Raji (cell line): Measurements from ENCODE around the gene PGP.

Experiments
- POLR2A ChIP-seq: IDR thresholded peaks from 2 replicates; pipeline ENCODE4 v1.6.1; 2011; ENCODE audit warnings: low read depth, low read length, control low read depth; ENCODE audit not compliant: insufficient read depth

Gene PGP

GRCh38 chr16:2199095-2199494 lies 15.5 kb downstream of the PGP start:
- no peak for TF ChIP-seq POLR2A

GRCh38 chr16:2198283-2198682 lies 16.4 kb downstream of the PGP start:
- no peak for TF ChIP-seq POLR2A

GRCh38 chr16:2197765-2198164 lies 16.9 kb downstream of the PGP start:
- no peak for TF ChIP-seq POLR2A

GRCh38 chr16:2196981-2197511 lies 17.6 kb downstream of the PGP start:
- no peak for TF ChIP-seq POLR2A

GRCh38 chr16:2196162-2196980 lies 18.3 kb downstream of the PGP start, which contains the start of gene CASKIN1:
CASKIN1 (minus strand) TSS chr16:2196605; CDS start chr16:2196432, 173 bp downstream.
- no peak for TF ChIP-seq POLR2A

- TF ChIP-seq POLR2A = no peak
Measured at GRCh38 chr16:2195322-2196161, 19.1 kb downstream of the PGP start.

- no peak for TF ChIP-seq POLR2A
Measured at GRCh38 chr16:2194852-2195321, 19.8 kb downstream of the PGP start.

GRCh38 chr16:2194166-2194834 lies 20.3 kb downstream of the PGP start:
- TF ChIP-seq POLR2A = no peak

GRCh38 chr16:2191446-2191706 lies 23.3 kb downstream of the PGP start:
- no peak for TF ChIP-seq POLR2A

GRCh38 chr16:2190659-2191445 lies 23.8 kb downstream of the PGP start:
- TF ChIP-seq POLR2A = no peak

GRCh38 chr16:2190002-2190658 lies 24.5 kb downstream of the PGP start:
- TF ChIP-seq POLR2A = no peak

- TF ChIP-seq POLR2A = no peak
Measured at GRCh38 chr16:2189252-2189893, 25.3 kb downstream of the PGP start.

- TF ChIP-seq POLR2A = no peak
Measured at GRCh38 chr16:2188395-2188794, 26.2 kb downstream of the PGP start.

GRCh38 chr16:2187212-2187611 lies 27.4 kb downstream of the PGP start:
- no peak for TF ChIP-seq POLR2A
